Measurements from ENCODE around the gene RHOD. TPM values are rescaled to one million over a fixed set of nuclear protein-coding genes. Genes with fewer than 3 reads are reported as not detected.

RHOD gene
- total and polyA plus RNA-seq, 9 of the 15 experiments (the other 6 are each of a cell fraction or from before 2014, with no cell fraction given), result not detected

DNA sequence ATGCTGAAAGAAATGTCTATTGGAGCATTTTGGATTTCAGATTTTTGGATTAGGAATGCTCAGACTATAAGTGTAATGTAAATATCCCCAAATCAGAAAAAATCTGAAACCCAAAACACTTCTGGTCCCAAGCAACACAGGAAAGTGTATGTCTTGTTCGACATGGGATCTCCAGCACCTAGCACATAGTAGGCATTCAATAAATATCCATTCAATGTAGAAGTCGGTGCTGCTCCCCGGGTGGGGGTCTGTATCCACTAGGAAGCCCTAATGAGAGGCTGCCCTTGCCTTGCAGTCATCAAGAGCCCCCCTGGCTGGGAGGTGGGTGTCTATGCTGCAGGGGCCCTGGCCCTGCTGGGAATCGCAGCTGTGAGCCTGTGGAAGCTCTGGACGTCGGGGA lies 22.3 kb upstream of the RHOD start:
- H3K27ac ChIP-seq (ENCODE audit: extremely low read depth, low read depth, low read length), result no peak overlapping the region
- DNase-seq (ENCODE audit: extremely low read depth in 1 of 4, low spot score in 3 of 4) (no peak), FAIRE-seq (no peak), ATAC-seq (no peak)
- H3K36me3 ChIP-seq (ENCODE audit: control insufficient read depth, insufficient read depth, low read length), result no peaks in the 10 kb centered on the region
- 0 out of 4 replicates have a peak overlapping the region, but pooled peaks of 1 of the 2 experiments have one; percentile 28 for H3K9ac ChIP-seq (ENCODE audit: insufficient read depth in 1 of 2, low read depth in 2 of 2, low read length in 2 of 2)
- ChIA-PET CTCF (ENCODE audit: low intra/inter-chr PET ratio) (no interaction called here), POLR2A (interaction anchor here (1.0 kb wide), 1 partner anchor 9 kb away, joined by 3 read pairs; no protein-coding TSS in a partner anchor)
- no peaks in the 10 kb centered on the region for H3K9me3 ChIP-seq (replicated peaks; ENCODE audit: control insufficient read depth, insufficient read depth, low read depth, low read length)
- peaks cover 4% of the 10 kb centered on the region for H4K20me1 ChIP-seq (replicated peaks; ENCODE audit: control insufficient read depth, insufficient read depth, low read length)
- H3K4me1 ChIP-seq (replicated peaks in 1 of 2; ENCODE audit: control insufficient read depth in 2 of 2, insufficient read depth in 2 of 2, low read length in 2 of 2), result peaks cover 0 to 3% of the 10 kb centered on the region in 2 experiments; a peak in 2 of 5 replicates
- no peaks in the 10 kb centered on the region for H3K9me1 ChIP-seq (ENCODE audit: control insufficient read depth, insufficient read depth, low read length)
- H3K79me2 ChIP-seq (ENCODE audit: control insufficient read depth, insufficient read depth, low read length), result no peaks in the 10 kb centered on the region
- TF ChIP-seq NFRKB (IDR thresholded peaks at IDR 0.05; ENCODE audit: low read depth) (no peak), ZKSCAN1 (IDR thresholded peaks at IDR 0.05; ENCODE audit: low read depth, low read length) (peak; percentile 51; the same call in 1 of the 2 replicates), MEF2A (IDR thresholded peaks at IDR 0.05; ENCODE audit: control insufficient read depth, low read depth, low read length) (no peak), TEAD2 (tag; IDR thresholded peaks at IDR 0.05) (no peak)
- BruUV-seq (replicated peaks), result no TSS peak
- H3K4me2 ChIP-seq (ENCODE audit: insufficient read depth, low read length), result no peak overlapping the region
- intact Hi-C loops (cut with micrococcal nuclease), result no loop called here
- WGBS (ENCODE audit: insufficient coverage, low coverage, missing lambda C conversion rate), result 0% methylated on average over 4 of the region's 6 CpGs
- H3K27me3 ChIP-seq (ENCODE audit: control insufficient read depth in 2 of 2, insufficient read depth in 2 of 2, low read length in 2 of 2), result peaks cover 24 to 46% of the 10 kb centered on the region in 2 experiments; a peak in 4 of 5 replicates
- H2AFZ ChIP-seq (ENCODE audit: low read depth, low read length), result no peak overlapping the region
- no peak overlapping the region for H3K4me3 ChIP-seq
- in situ Hi-C loops (cut with MboI), result no loop called here

DNA sequence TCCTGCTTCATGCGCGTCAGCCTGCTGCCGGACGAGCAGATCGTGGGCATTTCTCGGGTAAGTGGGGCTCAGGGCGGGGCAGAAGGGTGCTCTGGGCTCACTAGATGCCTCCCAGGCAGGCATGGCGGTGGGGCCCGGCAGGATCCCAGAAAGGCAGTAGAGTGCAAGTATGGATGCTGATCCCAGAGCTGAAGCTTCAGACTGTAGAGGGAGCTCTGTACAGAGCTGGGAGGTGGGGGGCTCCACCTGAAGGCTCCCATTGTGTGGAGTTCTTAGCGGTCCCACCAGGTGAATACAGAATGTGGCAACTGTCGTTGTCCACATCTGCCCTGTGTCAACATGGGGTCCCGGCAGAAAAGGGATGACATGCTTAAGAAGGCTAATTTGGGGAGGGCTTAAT lies 16.5 kb upstream of the RHOD start:
- DNase-seq (ENCODE audit: extremely low read depth in 1 of 4, low spot score in 3 of 4), result no peak
- no peak overlapping the region for H3K4me2 ChIP-seq (ENCODE audit: insufficient read depth, low read length)
- peaks cover 15 to 49% of the 10 kb centered on the region in 2 experiments; a peak in 4 of 5 replicates for H3K27me3 ChIP-seq (ENCODE audit: control insufficient read depth in 2 of 2, insufficient read depth in 2 of 2, low read length in 2 of 2)
- TF ChIP-seq ZNF23 (CRISPR knock-in tag; IDR thresholded peaks at IDR 0.05) (no peak), SMC3 (conservative IDR thresholded peaks at IDR 0.05; ENCODE audit: insufficient read depth, low read depth, low read length) (no peak), TEAD4 (IDR thresholded peaks at IDR 0.05; ENCODE audit: low read length) (no peak), TEAD4 (CRISPR knock-in tag; IDR thresholded peaks at IDR 0.05; ENCODE audit: borderline replicate concordance) (no peak), TEAD2 (tag; IDR thresholded peaks at IDR 0.05) (no peak), U2AF2 (optimal IDR thresholded peaks at IDR 0.05; ENCODE audit: low read depth, low read length) (no peak), GABPB1 (CRISPR knock-in tag; IDR thresholded peaks at IDR 0.05) (no peak), NEUROD1 (IDR thresholded peaks at IDR 0.05; ENCODE audit: borderline replicate concordance, low read depth, low read length, partially characterized antibody) (no peak), HEY1 (CRISPR knock-in tag; IDR thresholded peaks at IDR 0.05; ENCODE audit: borderline replicate concordance) (no peak), MAZ (CRISPR knock-in tag; conservative IDR thresholded peaks at IDR 0.05 in 1 of 2, IDR thresholded peaks at IDR 0.05 in 1 of 2) (no peak), ZNF436 (CRISPR knock-in tag; IDR thresholded peaks at IDR 0.05) (no peak)
- no peaks in the 10 kb centered on the region for H3K9me3 ChIP-seq (replicated peaks; ENCODE audit: control insufficient read depth, insufficient read depth, low read depth, low read length)
- ChIA-PET POLR2A (no interaction called here), CTCF (ENCODE audit: low intra/inter-chr PET ratio) (no interaction called here)
- H3K27ac ChIP-seq (ENCODE audit: extremely low read depth, low read depth, low read length), result no peak overlapping the region
- BruUV-seq (replicated peaks), result no TSS peak
- no peak overlapping the region for H3K4me3 ChIP-seq
- peak; percentile 54; the same call in 2 of the 3 replicates for ATAC-seq
- in situ Hi-C loops (cut with MboI) (no loop called here), intact Hi-C loops (cut with micrococcal nuclease) (no loop called here)
- no peaks in the 10 kb centered on the region for H4K20me1 ChIP-seq (replicated peaks; ENCODE audit: control insufficient read depth, insufficient read depth, low read length)
- no peaks in the 10 kb centered on the region for H3K79me2 ChIP-seq (ENCODE audit: control insufficient read depth, insufficient read depth, low read length)
- FAIRE-seq, result no peak
- no peak overlapping the region; a peak in 1 of 4 replicates for H3K9ac ChIP-seq (ENCODE audit: insufficient read depth in 1 of 2, low read depth in 2 of 2, low read length in 2 of 2)
- H3K9me1 ChIP-seq (ENCODE audit: control insufficient read depth, insufficient read depth, low read length), result no peaks in the 10 kb centered on the region
- H2AFZ ChIP-seq (ENCODE audit: low read depth, low read length), result 0 out of 2 replicates have a peak overlapping the region, but pooled peaks have one; percentile 26
- H3K36me3 ChIP-seq (ENCODE audit: control insufficient read depth, insufficient read depth, low read length), result no peaks in the 10 kb centered on the region
- peaks cover 0 to 17% of the 10 kb centered on the region in 2 experiments; a peak in 2 of 5 replicates for H3K4me1 ChIP-seq (replicated peaks in 1 of 2; ENCODE audit: control insufficient read depth in 2 of 2, insufficient read depth in 2 of 2, low read length in 2 of 2)
- 11% methylated on average over 12 of the region's 12 CpGs for WGBS (ENCODE audit: insufficient coverage, low coverage, missing lambda C conversion rate)

Data from K562 (cell line).